K562 (cell line): Measurements from ENCODE around the gene YBEY. TPM values are rescaled to one million over a fixed set of nuclear protein-coding genes. Genes with fewer than 3 reads are reported as not detected.
A peak's percentile ranks its signal among the peaks of the same experiment; 100 is the strongest.

Experiments used
- ATF1 ChIP-seq, 2 experiments: fragments of 450-650 bp in 1 of 2; IDR thresholded peaks; 2 replicates each; pipeline ENCODE4 v1.6.1; 2016; ENCODE audit warnings: missing compliant biosample characterization in 1 of 2, missing genetic modification characterization in 1 of 2
- CBFB ChIP-seq: sonication (generic); formaldehyde crosslinking; IDR thresholded peaks from 2 replicates; pipeline ENCODE4 v1.4.0; 2020; ENCODE audit warnings: mild to moderate bottlenecking, missing genetic modification reagents
- NFE2L1 ChIP-seq: fragments of 450-650 bp; IDR thresholded peaks from 2 replicates; pipeline ENCODE4 v1.6.1; 2016; ENCODE audit warnings: missing genetic modification characterization, low read depth, mild to moderate bottlenecking, missing compliant biosample characterization, moderate library complexity, borderline replicate concordance
- THRAP3 ChIP-seq: fragments of 450-650 bp; IDR thresholded peaks from 2 replicates; pipeline ENCODE4 v1.6.1; 2016; ENCODE audit warnings: mild to moderate bottlenecking, inconsistent platforms, borderline replicate concordance
- ZNF175 ChIP-seq: fragments of 200-800 bp; sonication (Bioruptor generic); IDR thresholded peaks from 2 replicates; pipeline ENCODE4 v1.6.1; 2016; ENCODE audit warnings: low read depth, mild to moderate bottlenecking, missing genetic modification characterization, missing compliant biosample characterization
- ZNF24 ChIP-seq: fragments of 450-650 bp; IDR thresholded peaks from 2 replicates; pipeline ENCODE4 v1.6.1; 2016
- polyA plus RNA-seq, 8 experiments: library from polyadenylated mRNA; depleted of rRNA in 4 of 8; stranded (reverse) in 5 of 8; unstranded in 3 of 8; fragments of >200 nt; fragmentation: Nextera tagmentation in 2 of 8; fragmentation: Illumina TruSeq in 1 of 8; extraction: Ambion mirVana in 2 of 8; extraction: Trizol in 1 of 8; gene quantifications; 2 replicates each; pipeline versions ENCODE4 v1.2.1 to v1.2.3, GENCODE V29; 2011 to 2014; ENCODE audit warnings: inconsistent platforms in 1 of 8, missing spikeins in 1 of 8
- total RNA-seq, 7 experiments: library from RNA; depleted of rRNA in 6 of 7; stranded (reverse); fragments of >200 nt in 6 of 7; fragmentation: Illumina TruSeq in 2 of 7; extraction: Trizol in 2 of 7; gene quantifications; 2 replicates each; pipeline versions ENCODE4 v1.2.1 to v1.2.3, GENCODE V29; 2011 to 2021; ENCODE audit warnings: low replicate concordance in 1 of 7
- TF ChIP-seq, protein P1 (sequence below), 2 experiments: fragments of 450-650 bp in 1 of 2; sonication (generic) in 1 of 2; formaldehyde crosslinking in 1 of 2; IDR thresholded peaks; 2 replicates each; pipeline versions ENCODE4 v1.7.1 to v1.9.0; 2016 to 2022; ENCODE audit warnings: inconsistent platforms in 1 of 2, mild to moderate bottlenecking in 1 of 2, missing genetic modification reagents in 1 of 2
- TF ChIP-seq, protein P2 (sequence below), 2 experiments: fragments of 450-650 bp; formaldehyde crosslinking in 1 of 2; IDR thresholded peaks; 2 replicates each; pipeline versions ENCODE4 v1.4.0 to v1.6.1; 2014 to 2020; ENCODE audit warnings: mild to moderate bottlenecking in 2 of 2, borderline replicate concordance in 1 of 2, low read depth in 1 of 2

Gene YBEY
- total and polyA plus RNA-seq, 9 of the 15 experiments (the other 6 are each of a cell fraction or from before 2014, with no cell fraction given) = 6.4 to 28.0 (median 12.4) TPM

DNA sequence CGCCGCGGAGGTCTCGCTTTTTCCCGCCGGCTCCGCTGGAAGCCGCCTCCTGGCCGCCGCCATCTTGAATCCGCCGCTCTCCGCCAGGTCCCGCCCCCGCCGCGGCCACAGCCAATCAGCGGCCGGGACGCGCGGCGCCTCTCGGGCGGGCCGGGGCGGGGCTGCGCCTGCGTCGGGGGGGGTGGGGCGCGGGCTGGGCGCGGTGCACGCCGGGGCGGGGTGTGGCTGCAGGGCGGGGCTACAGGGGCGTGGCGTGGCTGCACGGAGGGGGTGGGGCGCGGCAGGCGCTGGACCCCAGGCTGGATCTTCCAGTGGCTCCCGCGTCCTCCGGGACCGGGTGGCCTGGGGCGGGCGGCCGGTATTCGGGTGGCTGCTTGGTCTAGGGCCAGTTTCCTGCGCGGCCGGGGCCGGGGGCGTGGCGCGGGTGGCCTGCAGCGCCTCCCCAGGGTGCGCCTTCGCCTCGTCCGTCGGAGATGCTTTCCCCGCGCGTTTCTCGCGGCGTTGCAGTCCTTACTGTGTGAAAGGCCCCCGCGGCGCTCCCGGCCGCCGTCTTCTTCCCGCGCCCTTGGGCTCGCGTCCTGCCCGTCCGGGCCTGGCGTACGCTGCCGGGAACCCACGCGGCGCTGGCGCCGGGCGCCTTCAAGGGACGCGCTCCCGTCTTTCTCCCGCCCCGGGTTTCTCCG, 38.4 kb downstream of the YBEY start (continued):
- TF ChIP-seq, protein P1, sequence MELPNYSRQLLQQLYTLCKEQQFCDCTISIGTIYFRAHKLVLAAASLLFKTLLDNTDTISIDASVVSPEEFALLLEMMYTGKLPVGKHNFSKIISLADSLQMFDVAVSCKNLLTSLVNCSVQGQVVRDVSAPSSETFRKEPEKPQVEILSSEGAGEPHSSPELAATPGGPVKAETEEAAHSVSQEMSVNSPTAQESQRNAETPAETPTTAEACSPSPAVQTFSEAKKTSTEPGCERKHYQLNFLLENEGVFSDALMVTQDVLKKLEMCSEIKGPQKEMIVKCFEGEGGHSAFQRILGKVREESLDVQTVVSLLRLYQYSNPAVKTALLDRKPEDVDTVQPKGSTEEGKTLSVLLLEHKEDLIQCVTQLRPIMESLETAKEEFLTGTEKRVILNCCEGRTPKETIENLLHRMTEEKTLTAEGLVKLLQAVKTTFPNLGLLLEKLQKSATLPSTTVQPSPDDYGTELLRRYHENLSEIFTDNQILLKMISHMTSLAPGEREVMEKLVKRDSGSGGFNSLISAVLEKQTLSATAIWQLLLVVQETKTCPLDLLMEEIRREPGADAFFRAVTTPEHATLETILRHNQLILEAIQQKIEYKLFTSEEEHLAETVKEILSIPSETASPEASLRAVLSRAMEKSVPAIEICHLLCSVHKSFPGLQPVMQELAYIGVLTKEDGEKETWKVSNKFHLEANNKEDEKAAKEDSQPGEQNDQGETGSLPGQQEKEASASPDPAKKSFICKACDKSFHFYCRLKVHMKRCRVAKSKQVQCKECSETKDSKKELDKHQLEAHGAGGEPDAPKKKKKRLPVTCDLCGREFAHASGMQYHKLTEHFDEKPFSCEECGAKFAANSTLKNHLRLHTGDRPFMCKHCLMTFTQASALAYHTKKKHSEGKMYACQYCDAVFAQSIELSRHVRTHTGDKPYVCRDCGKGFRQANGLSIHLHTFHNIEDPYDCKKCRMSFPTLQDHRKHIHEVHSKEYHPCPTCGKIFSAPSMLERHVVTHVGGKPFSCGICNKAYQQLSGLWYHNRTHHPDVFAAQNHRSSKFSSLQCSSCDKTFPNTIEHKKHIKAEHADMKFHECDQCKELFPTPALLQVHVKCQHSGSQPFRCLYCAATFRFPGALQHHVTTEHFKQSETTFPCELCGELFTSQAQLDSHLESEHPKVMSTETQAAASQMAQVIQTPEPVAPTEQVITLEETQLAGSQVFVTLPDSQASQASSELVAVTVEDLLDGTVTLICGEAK (IDR thresholded peaks at IDR 0.05) = no peak; the same call in 1 of the 2 replicates
- TF ChIP-seq, protein P1 (CRISPR knock-in tag; IDR thresholded peaks at IDR 0.05) = no peak
- TF ChIP-seq ATF1 (CRISPR knock-in tag; IDR thresholded peaks at IDR 0.05) = no peak
- 0 out of 2 replicates have a peak, but pooled peaks have one; percentile 52 for TF ChIP-seq ATF1 (tag; IDR thresholded peaks at IDR 0.05)
- TF ChIP-seq CBFB = peak; percentile 54; the same call in 1 of the 2 replicates
- TF ChIP-seq, protein P2, sequence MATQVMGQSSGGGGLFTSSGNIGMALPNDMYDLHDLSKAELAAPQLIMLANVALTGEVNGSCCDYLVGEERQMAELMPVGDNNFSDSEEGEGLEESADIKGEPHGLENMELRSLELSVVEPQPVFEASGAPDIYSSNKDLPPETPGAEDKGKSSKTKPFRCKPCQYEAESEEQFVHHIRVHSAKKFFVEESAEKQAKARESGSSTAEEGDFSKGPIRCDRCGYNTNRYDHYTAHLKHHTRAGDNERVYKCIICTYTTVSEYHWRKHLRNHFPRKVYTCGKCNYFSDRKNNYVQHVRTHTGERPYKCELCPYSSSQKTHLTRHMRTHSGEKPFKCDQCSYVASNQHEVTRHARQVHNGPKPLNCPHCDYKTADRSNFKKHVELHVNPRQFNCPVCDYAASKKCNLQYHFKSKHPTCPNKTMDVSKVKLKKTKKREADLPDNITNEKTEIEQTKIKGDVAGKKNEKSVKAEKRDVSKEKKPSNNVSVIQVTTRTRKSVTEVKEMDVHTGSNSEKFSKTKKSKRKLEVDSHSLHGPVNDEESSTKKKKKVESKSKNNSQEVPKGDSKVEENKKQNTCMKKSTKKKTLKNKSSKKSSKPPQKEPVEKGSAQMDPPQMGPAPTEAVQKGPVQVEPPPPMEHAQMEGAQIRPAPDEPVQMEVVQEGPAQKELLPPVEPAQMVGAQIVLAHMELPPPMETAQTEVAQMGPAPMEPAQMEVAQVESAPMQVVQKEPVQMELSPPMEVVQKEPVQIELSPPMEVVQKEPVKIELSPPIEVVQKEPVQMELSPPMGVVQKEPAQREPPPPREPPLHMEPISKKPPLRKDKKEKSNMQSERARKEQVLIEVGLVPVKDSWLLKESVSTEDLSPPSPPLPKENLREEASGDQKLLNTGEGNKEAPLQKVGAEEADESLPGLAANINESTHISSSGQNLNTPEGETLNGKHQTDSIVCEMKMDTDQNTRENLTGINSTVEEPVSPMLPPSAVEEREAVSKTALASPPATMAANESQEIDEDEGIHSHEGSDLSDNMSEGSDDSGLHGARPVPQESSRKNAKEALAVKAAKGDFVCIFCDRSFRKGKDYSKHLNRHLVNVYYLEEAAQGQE (IDR thresholded peaks at IDR 0.05; ENCODE audit: borderline replicate concordance) = no peak
- TF ChIP-seq, protein P2 (CRISPR knock-in tag; IDR thresholded peaks at IDR 0.05; ENCODE audit: low read depth) = peak; percentile 57; the same call in 1 of the 2 replicates
- TF ChIP-seq THRAP3 = no peak
- TF ChIP-seq NFE2L1 = no peak
- TF ChIP-seq ZNF175 = peak; percentile 77; the same call in 1 of the 2 replicates
- 0 out of 2 replicates have a peak, but pooled peaks have one; percentile 9 for TF ChIP-seq ZNF24
